ENCODE measurements around the gene EPHA4. TPM values are rescaled to one million over a fixed set of nuclear protein-coding genes. Genes with fewer than 3 reads are reported as not detected.

Gene EPHA4
- total RNA-seq, 2 experiments from 2014 or later, result 11.7 to 11.8 TPM

DNA sequence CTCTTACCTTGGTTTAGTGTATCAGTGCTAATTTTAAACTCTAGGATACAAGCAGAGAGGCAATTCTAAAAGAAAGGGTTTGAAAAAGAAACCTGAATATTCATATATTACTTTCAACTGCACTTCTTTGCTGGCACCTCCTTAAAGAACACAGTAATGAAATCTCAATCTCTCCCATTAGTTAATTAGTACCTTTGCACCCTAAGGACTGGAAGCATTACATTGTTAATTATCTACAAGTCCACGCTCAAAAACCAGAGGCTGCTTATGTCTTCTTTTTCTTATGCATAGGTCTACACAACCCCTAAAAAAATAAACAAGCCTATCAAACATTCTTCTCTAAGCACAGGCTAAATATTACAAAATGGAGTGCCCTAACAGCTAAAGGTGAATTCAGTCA lies 20.2 kb downstream of the EPHA4 start:
- H3K4me1 Mint-ChIP-seq, result peaks cover 32% of the 10 kb centered on the region
- H3K36me3 Mint-ChIP-seq (ENCODE audit: low read depth), result peaks cover 5% of the 10 kb centered on the region
- DNase-seq, result no peak
- no peak overlapping the region for H3K27ac Mint-ChIP-seq
- no peaks in the 10 kb centered on the region for H3K9me3 Mint-ChIP-seq
- no peak overlapping the region for H3K4me3 Mint-ChIP-seq
- no peaks in the 10 kb centered on the region for H3K27me3 Mint-ChIP-seq
- ChIA-PET CTCF (interaction anchor here (1.0 to 1.2 kb wide), 2 partner anchors 21 to 22 kb away, joined by 3 read pairs; no protein-coding TSS in a partner anchor), POLR2A (interaction anchor here (1.6 kb wide), 1 partner anchor 34 kb away, joined by 3 read pairs; no protein-coding TSS in a partner anchor)

GRCh38 chr2:221549143-221549542 lies 23.0 kb downstream of the EPHA4 start:
- Mint-ChIP-seq H3K27ac (no peak overlapping the region), H3K36me3 (ENCODE audit: low read depth) (peaks cover 5% of the 10 kb centered on the region), H3K4me1 (peaks cover 24% of the 10 kb centered on the region), H3K27me3 (no peaks in the 10 kb centered on the region), H3K4me3 (no peak overlapping the region), H3K9me3 (no peaks in the 10 kb centered on the region)
- ChIA-PET CTCF (no interaction called here), POLR2A (interaction anchor here (0.5 kb wide), 1 partner anchor 172 kb away, joined by 3 read pairs; no protein-coding TSS in a partner anchor)
- no peak for DNase-seq

- Mint-ChIP-seq H3K4me1 (peaks cover 24% of the 10 kb centered on the region), H3K27me3 (no peaks in the 10 kb centered on the region)
Measured at GRCh38 chr2:221546505-221547225, 25.4 kb downstream of the EPHA4 start.

DNA sequence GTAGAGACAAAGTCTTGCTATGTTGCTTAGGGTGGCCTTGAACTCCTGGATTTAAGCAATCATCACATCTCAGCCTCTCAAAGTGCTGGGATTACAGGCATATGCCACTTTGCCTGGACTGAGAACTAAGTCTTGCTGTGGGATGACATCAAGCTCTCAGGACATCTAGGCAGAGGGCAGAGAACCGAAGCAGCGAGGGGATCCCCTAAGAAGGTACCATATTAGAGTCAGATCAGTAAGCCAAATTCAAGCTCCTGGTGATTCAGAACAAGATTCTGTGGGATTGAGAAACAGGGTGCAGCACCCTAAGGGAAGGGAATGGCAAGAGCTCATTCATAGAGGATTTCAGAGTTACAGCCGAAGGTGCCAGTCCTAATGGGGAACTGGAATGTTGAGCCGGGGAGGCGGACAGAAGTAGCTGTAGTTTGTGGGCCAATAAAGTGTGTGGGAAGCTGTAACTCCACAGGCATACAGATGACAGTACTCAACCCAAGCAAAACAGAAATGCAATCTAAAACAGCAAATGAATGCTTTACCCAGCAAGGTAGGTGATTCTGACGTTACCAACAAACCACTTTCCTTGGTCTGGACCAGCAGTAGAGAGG lies 30.9 kb downstream of the EPHA4 start:
- Mint-ChIP-seq H3K27ac (no peak overlapping the region), H3K4me1 (no peaks in the 10 kb centered on the region), H3K36me3 (ENCODE audit: low read depth) (no peaks in the 10 kb centered on the region), H3K4me3 (no peak overlapping the region), H3K9me3 (no peaks in the 10 kb centered on the region), H3K27me3 (no peaks in the 10 kb centered on the region)
- POLR2A ChIA-PET, result no interaction called here
- DNase-seq, result no peak
- CTCF ChIA-PET, result no interaction called here

More at GRCh38 chr2:221546505-221547225, 25.4 kb downstream of the EPHA4 start:
- Mint-ChIP-seq H3K36me3 (ENCODE audit: low read depth) (peaks cover 5% of the 10 kb centered on the region), H3K4me3 (no peak overlapping the region), H3K9me3 (no peaks in the 10 kb centered on the region), H3K27ac (no peak overlapping the region)
- CTCF ChIA-PET, result interaction anchor here (1.0 to 1.4 kb wide), 2 partner anchors 15 to 29 kb away, joined by 3 to 4 read pairs; no protein-coding TSS in a partner anchor
- DNase-seq, result no peak
- POLR2A ChIA-PET, result interaction anchor here (1.1 kb wide), 1 partner anchor 29 kb away, joined by 7 read pairs; no protein-coding TSS in a partner anchor

DNA sequence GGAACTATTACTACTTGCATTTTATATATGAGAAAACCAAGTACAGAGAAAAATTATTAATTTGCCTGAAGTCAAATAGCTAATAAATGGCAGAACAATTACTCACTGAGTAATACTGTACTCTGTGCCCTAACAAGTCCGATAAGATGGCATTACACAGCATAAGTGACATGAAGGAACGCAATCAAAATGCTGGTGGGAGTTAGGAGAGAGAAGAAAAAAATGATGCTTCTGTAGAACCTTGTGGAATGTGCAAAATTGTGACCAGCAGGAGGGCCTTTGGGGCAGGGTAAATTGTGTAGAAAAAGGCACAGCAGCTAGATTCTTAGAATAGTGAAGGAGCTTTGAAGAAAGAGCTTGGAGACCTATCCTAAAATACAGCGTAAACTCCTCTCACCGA lies 32.9 kb downstream of the EPHA4 start:
- Mint-ChIP-seq H3K27me3 (no peaks in the 10 kb centered on the region), H3K4me1 (no peaks in the 10 kb centered on the region), H3K9me3 (no peaks in the 10 kb centered on the region), H3K27ac (no peak overlapping the region), H3K4me3 (no peak overlapping the region), H3K36me3 (ENCODE audit: low read depth) (no peaks in the 10 kb centered on the region)
- CTCF ChIA-PET, result interaction anchor here (0.5 kb wide), 1 partner anchor 25 kb away, joined by 3 read pairs; no protein-coding TSS in a partner anchor
- no peak for DNase-seq
- POLR2A ChIA-PET, result interaction anchor here (1.7 kb wide), 1 partner anchor 21 kb away, joined by 4 read pairs; no protein-coding TSS in a partner anchor

DNA sequence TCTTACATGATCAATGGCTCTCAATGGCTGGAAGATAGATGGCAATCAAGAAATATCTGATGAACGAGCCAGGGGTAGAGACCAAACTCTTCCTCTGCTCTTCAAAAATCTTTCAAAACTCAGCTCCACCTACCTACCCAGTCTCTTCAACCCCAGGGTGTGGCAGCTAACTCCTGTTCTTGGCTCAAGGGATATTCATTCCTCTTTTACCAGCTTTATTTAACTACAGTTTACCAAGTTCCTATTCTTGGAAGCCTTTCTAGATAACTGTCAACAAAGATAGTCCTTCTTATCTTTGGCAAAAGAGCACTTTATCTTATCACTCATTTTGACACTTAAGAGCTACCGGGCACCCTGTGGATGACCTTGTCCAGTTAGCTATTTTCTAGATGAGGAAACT lies 36.3 kb downstream of the EPHA4 start:
- ChIA-PET CTCF (no interaction called here), POLR2A (no interaction called here)
- DNase-seq, result no peak
- no peaks in the 10 kb centered on the region for H3K36me3 Mint-ChIP-seq (ENCODE audit: low read depth)
- no peaks in the 10 kb centered on the region for H3K27me3 Mint-ChIP-seq
- no peak overlapping the region for H3K4me3 Mint-ChIP-seq
- peaks cover 2% of the 10 kb centered on the region for H3K4me1 Mint-ChIP-seq
- no peak overlapping the region for H3K27ac Mint-ChIP-seq
- H3K9me3 Mint-ChIP-seq, result no peaks in the 10 kb centered on the region

DNA sequence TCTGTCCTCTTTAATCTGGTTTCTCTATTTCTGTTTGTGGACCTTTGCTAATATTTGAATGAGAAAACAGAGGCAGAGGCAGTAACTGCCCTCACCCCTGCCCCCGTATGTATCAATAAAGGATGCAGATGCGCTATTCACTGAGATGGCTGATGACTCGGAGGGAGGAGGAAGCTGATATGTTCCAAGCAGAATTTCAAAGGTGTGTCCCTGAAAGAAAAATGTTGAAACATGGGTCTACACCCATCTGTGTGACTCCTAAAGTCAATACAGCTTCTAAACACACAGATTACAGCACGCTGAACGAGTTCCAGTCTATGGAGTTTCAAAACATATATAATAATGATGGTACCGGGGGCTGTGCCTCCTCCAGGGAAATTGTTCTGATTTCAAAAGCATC lies 38.8 kb downstream of the EPHA4 start:
- peaks cover 1% of the 10 kb centered on the region for H3K27me3 Mint-ChIP-seq
- POLR2A ChIA-PET, result no interaction called here
- H3K27ac Mint-ChIP-seq, result no peak overlapping the region
- no peaks in the 10 kb centered on the region for H3K9me3 Mint-ChIP-seq
- no peak for DNase-seq
- no peak overlapping the region for H3K4me3 Mint-ChIP-seq
- peaks cover 28% of the 10 kb centered on the region for H3K4me1 Mint-ChIP-seq
- peaks cover 2% of the 10 kb centered on the region for H3K36me3 Mint-ChIP-seq (ENCODE audit: low read depth)
- CTCF ChIA-PET, result no interaction called here

DNA sequence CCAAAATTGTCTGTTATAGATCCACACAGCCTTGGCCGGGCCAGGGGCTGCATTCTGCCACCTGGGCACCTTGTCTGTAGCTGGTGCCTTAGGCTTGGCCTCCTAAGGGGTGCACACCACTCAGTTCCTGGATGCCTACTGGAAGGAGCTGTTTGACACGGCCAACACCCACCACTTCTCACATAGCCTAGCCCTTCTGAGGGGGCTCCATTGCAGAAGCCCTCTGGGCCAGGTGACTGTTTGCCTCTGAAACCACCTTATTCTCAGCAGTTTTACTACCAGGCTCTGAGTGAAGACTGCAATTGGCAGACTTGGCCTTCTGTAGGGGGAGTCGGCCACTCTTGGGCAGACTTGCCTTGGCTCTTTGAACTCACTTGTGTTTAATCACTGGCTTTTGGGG lies 39.5 kb downstream of the EPHA4 start:
- CTCF ChIA-PET, result no interaction called here
- POLR2A ChIA-PET, result no interaction called here
- Mint-ChIP-seq H3K9me3 (no peaks in the 10 kb centered on the region), H3K36me3 (ENCODE audit: low read depth) (peaks cover 2% of the 10 kb centered on the region), H3K4me3 (no peak overlapping the region), H3K27me3 (peaks cover 1% of the 10 kb centered on the region), H3K27ac (no peak overlapping the region), H3K4me1 (peaks cover 34% of the 10 kb centered on the region)
- DNase-seq, result no peak

DNA sequence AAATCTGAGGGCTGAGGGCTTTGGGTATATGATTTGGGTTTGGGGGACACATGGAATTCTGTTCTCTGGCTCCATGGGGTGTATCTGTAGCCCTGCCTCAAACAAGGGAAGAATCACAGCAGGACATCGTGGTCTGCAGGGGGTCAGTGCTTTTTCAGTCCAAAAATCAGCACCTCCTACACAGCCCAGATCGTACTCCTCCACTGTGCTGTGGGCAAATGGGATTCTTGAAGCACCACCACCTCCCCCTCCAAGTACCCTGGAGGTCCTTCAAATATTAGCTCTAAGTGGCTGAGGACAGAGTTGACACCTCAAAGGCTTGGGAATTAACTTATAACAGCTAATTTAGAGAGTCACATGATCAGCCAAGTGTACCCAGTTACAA lies 41.5 kb downstream of the EPHA4 start:
- Mint-ChIP-seq H3K27me3 (peaks cover 1% of the 10 kb centered on the region), H3K27ac (no peak overlapping the region), H3K4me3 (no peak overlapping the region), H3K36me3 (ENCODE audit: low read depth) (peaks cover 6% of the 10 kb centered on the region), H3K4me1 (peaks cover 41% of the 10 kb centered on the region), H3K9me3 (no peaks in the 10 kb centered on the region)
- no peak for DNase-seq
- CTCF ChIA-PET, result interaction anchor here (1.2 to 3.1 kb wide), 3 partner anchors 12 to 43 kb away, joined by 4 to 17 read pairs (median 4); no protein-coding TSS in a partner anchor
- POLR2A ChIA-PET, result interaction anchor here (3.6 kb wide), 1 partner anchor 12 kb away, joined by 41 read pairs; no protein-coding TSS in a partner anchor

DNA sequence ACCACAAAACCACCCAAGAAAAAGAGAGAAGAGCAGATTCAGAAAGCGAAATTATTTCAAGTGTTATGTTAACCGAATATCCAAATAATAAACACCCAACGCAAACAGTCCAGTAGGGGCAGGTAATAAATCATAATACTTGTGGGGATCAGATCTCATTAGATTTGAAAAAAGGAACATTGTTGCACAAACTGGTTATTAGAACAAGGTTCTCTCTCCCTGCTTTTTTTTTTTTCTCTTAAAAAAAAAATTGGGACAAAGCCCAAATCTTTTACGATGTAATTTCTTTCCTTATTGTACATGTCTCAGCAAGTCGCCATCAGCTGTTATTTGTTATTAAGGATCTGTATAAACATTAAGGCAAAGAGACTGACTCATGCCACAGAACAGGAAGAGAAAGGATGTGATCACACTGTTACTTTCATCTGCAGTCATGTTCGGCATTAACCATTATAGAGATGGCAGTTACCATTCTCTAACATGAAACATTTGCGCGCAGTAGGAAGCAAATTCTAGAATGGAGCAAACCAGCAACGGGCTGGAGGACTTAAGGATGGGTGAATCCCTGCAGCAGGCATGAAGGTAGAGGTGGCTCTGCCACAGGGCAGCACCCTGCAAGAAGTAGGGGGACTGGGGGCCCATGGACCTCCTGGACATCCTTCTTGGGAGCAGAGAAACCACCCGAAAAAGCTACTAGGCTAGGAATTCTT lies 42.0 kb downstream of the EPHA4 start:
- peaks cover 41% of the 10 kb centered on the region for H3K4me1 Mint-ChIP-seq
- H3K27me3 Mint-ChIP-seq, result peaks cover 1% of the 10 kb centered on the region
- H3K36me3 Mint-ChIP-seq (ENCODE audit: low read depth), result peaks cover 6% of the 10 kb centered on the region
- POLR2A ChIA-PET, result interaction anchor here (1.2 to 3.6 kb wide), 3 partner anchors 9 to 41 kb away, joined by 3 to 41 read pairs (median 5); no protein-coding TSS in a partner anchor
- CTCF ChIA-PET, result interaction anchor here (1.7 to 3.1 kb wide), 2 partner anchors 12 to 43 kb away, joined by 4 to 17 read pairs; no protein-coding TSS in a partner anchor
- peak overlapping the region; percentile 26 for H3K27ac Mint-ChIP-seq
- H3K9me3 Mint-ChIP-seq, result no peaks in the 10 kb centered on the region
- H3K4me3 Mint-ChIP-seq, result peak overlapping the region; percentile 34
- DNase-seq, result no peak

DNA sequence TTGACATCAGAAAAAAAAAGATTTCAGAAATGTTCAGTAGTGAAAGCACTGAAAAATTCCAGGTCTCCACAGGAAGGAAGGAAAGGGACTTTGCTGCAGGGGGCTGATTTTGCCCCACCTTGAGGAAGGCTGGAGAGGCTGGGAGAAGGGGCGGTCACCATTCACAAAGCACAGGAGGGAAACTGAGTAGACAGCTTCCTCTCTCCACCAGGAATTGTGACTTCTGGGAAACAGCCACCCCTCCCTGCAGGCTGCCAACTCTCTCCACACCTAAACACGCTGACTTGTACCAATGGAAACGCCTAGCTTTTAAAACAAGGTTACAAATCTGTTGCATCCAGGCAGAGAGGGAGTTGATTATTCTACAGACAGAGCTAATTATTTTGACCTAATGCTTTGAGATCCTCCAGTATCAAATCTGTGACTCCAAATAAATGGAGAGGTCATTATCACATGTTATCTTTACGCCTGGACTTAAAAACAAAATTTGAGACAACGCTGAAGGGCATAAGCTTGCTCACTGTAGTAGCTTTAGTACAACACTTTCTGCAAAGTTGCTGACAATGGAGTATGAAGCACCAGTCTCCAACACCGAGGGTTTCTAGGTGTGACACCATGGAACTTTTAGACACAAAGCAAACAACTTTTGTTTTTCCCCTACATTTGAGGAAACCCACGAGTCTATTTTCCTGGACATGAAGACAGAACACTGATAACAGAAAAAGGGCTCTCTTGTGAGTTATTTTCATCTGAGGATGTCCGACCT lies 42.7 kb downstream of the EPHA4 start:
- ChIA-PET POLR2A (interaction anchor here (1.2 to 3.6 kb wide), 3 partner anchors 9 to 42 kb away, joined by 3 to 41 read pairs (median 5); no protein-coding TSS in a partner anchor), CTCF (interaction anchor here (0.7 to 3.1 kb wide), 3 partner anchors 8 to 11 kb away, joined by 3 to 17 read pairs (median 3); no protein-coding TSS in a partner anchor)
- Mint-ChIP-seq H3K36me3 (ENCODE audit: low read depth) (peaks cover 6% of the 10 kb centered on the region), H3K27me3 (peaks cover 1% of the 10 kb centered on the region), H3K4me1 (peaks cover 41% of the 10 kb centered on the region), H3K9me3 (no peaks in the 10 kb centered on the region), H3K27ac (peak overlapping the region; percentile 42), H3K4me3 (peak overlapping the region; percentile 21)
- DNase-seq, result no peak

DNA sequence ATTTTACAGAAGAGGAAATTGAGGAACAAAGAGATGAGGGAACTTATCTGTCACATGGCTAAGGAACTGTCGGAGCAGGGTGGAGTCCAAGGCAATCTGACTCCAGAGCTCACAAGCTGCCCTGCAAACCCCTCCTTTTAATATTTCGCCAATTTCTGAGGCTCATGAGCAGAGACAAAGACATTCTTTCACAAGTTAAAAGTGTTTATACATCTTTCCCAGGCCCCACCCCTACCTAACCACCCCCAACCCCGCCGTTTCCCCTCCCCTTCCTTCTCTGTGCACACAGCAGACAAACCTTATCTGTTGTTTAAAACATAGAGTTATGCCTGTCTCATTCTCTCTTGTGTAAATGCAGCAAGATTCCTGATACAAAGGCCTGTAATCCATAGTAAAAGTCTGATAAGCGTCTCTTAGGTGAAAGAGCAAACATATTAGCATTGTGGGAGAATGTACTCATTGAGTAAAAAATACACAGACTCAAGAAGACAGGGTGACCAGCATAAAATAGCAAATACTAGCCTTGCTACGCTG lies 44.3 kb downstream of the EPHA4 start:
- Mint-ChIP-seq H3K4me1 (peaks cover 41% of the 10 kb centered on the region), H3K27ac (peak overlapping the region; percentile 71), H3K27me3 (peaks cover 1% of the 10 kb centered on the region), H3K36me3 (ENCODE audit: low read depth) (peaks cover 6% of the 10 kb centered on the region), H3K9me3 (no peaks in the 10 kb centered on the region), H3K4me3 (no peak overlapping the region)
- POLR2A ChIA-PET, result interaction anchor here (1.2 to 1.3 kb wide), 2 partner anchors 9 to 10 kb away, joined by 4 to 5 read pairs; no protein-coding TSS in a partner anchor
- CTCF ChIA-PET, result no interaction called here
- peak; percentile 26 for DNase-seq

Measured in activated CD4-positive, alpha-beta memory T cell treated with anti-CD3 and anti-CD28 coated beads, Interleukin-2, amount 10 ng/mL, durations not matched to agents 7 days and 5 days (primary cell).